ENCODE measurements around the gene RAB10. TPM values are rescaled to one million over a fixed set of nuclear protein-coding genes. Genes with fewer than 3 reads are reported as not detected.
A peak's percentile ranks its signal among the peaks of the same experiment; 100 is the strongest.

Gene RAB10
- total RNA-seq, 1 experiment from 2014 or later = 167 TPM

- Histone ChIP-seq H3K79me2 (ENCODE audit: insufficient read depth, low read length) (peaks cover 99% of the 10 kb centered on the region), H3K9me2 (ENCODE audit: insufficient read depth) (no peaks in the 10 kb centered on the region), H3K9me3 (ENCODE audit: control insufficient read depth in 1 of 2, insufficient read depth in 1 of 2, low read depth in 1 of 2, low read length in 2 of 2) (no peaks in the 10 kb centered on the region), H3K4me2 (ENCODE audit: low read length) (no peak overlapping the region), H3K9ac (ENCODE audit: low read length) (no peak overlapping the region), H4K20me1 (ENCODE audit: insufficient read depth) (peaks cover 18% of the 10 kb centered on the region; the same call in 1 of the 2 replicates), H2AFZ (ENCODE audit: low read depth, low read length, poor library complexity, severe bottlenecking) (no peak overlapping the region), H3K4me3 (replicated peaks in 1 of 2; ENCODE audit: low read depth in 1 of 2, low read length in 2 of 2) (no peak overlapping the region), H3K27ac (ENCODE audit: low read depth, low read length) (no peak overlapping the region), H3K4me1 (ENCODE audit: control insufficient read depth in 1 of 2, insufficient read depth in 2 of 2, low read length in 2 of 2) (peaks cover 3 to 8% of the 10 kb centered on the region in 2 experiments; a peak in 1 of 4 replicates), H3K36me3 (ENCODE audit: control insufficient read depth in 1 of 2, insufficient read depth in 2 of 2, low read length in 2 of 2) (peaks cover 0 to 4% of the 10 kb centered on the region in 2 experiments; a peak in 1 of 4 replicates), H3K27me3 (ENCODE audit: insufficient read depth, low read length) (no peaks in the 10 kb centered on the region)
- ATAC-seq (no peak), DNase-seq (ENCODE audit: low read depth, low spot score) (no peak)
- POLR2A ChIA-PET = no interaction called here
- TF ChIP-seq ZFX (IDR thresholded peaks at IDR 0.05) = no peak
- intact Hi-C loops (cut with micrococcal nuclease) = no loop called here
- BruUV-seq (replicated peaks) = no TSS peak
- CTCF ChIA-PET = no interaction called here
- RAD21 ChIA-PET (ENCODE audit: low non-redundant PET in 1 of 2, low total read pairs in 2 of 2, uncharacterized antibody in 2 of 2, unreplicated experiment in 2 of 2) = no interaction called here
Measured at GRCh38 chr2:26043109-26043508, 9.2 kb downstream of the RAB10 start.

DNA sequence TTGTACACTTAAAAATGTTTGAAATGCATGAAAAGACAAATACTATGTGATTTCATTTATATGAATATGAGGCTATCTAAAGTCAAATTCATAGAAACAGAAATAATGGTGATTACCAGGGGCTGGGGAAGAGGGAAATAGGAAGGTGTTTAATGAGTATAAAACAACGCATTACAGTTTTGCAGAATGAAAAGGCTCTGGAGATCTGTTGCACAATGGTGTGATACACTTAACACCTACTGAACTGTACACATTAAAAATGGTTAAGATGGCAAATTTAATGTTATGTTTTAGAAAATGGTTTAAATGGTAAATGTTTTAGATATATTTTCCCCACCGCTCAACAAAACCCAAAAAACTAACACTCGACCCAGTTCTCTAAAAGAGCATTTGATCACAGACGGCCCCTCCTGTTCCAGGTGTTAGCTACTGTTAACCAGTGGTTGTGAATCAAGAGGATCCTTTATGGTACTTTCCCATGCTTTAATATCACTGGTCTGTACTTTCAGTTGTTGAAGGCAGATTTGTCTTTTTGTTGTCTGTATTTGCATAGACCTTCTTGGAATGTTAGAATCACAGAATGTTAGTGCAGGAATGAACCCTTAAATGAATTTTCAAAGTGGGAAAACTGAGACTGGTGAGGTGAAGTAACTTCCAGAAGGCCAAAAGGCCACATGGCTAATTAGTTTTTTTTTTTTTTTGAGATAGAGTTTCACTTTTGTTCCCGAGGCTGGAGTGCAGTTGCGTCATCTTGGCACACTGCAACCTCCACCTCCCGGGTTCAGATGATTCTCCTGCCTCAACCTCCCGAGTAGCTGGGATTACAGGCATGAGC is 10.2 kb downstream of the RAB10 start:
- intact Hi-C loops (cut with micrococcal nuclease) = no loop called here
- POLR2A ChIA-PET = interaction anchor here (0.5 kb wide), 1 partner anchor 46 kb away, joined by 3 read pairs; no protein-coding TSS in a partner anchor
- Histone ChIP-seq H3K4me3 (replicated peaks in 1 of 2; ENCODE audit: low read depth in 1 of 2, low read length in 2 of 2) (no peak overlapping the region), H3K4me2 (ENCODE audit: low read length) (no peak overlapping the region), H3K36me3 (ENCODE audit: control insufficient read depth in 1 of 2, insufficient read depth in 2 of 2, low read length in 2 of 2) (peaks cover 0 to 4% of the 10 kb centered on the region in 2 experiments; a peak in 2 of 4 replicates), H2AFZ (ENCODE audit: low read depth, low read length, poor library complexity, severe bottlenecking) (no peak overlapping the region), H3K27ac (ENCODE audit: low read depth, low read length) (0 out of 2 replicates have a peak overlapping the region, but pooled peaks have one; percentile 5), H3K9ac (ENCODE audit: low read length) (no peak overlapping the region), H3K9me2 (ENCODE audit: insufficient read depth) (no peaks in the 10 kb centered on the region), H3K4me1 (ENCODE audit: control insufficient read depth in 1 of 2, insufficient read depth in 2 of 2, low read length in 2 of 2) (peaks cover 3 to 8% of the 10 kb centered on the region in 2 experiments; a peak in 1 of 4 replicates), H3K9me3 (ENCODE audit: control insufficient read depth in 1 of 2, insufficient read depth in 1 of 2, low read depth in 1 of 2, low read length in 2 of 2) (no peaks in the 10 kb centered on the region), H4K20me1 (ENCODE audit: insufficient read depth) (peaks cover 19% of the 10 kb centered on the region), H3K79me2 (ENCODE audit: insufficient read depth, low read length) (peaks cover 99% of the 10 kb centered on the region), H3K27me3 (ENCODE audit: insufficient read depth, low read length) (no peaks in the 10 kb centered on the region)
- RAD21 ChIA-PET (ENCODE audit: low non-redundant PET in 1 of 2, low total read pairs in 2 of 2, uncharacterized antibody in 2 of 2, unreplicated experiment in 2 of 2) = no interaction called here
- ATAC-seq (no peak), DNase-seq (ENCODE audit: low read depth, low spot score) (no peak)
- CTCF ChIA-PET = no interaction called here
- TSS peak; percentile 1 for BruUV-seq (replicated peaks)
- no peak for TF ChIP-seq EZH2phosphoT487 (IDR thresholded peaks at IDR 0.05; ENCODE audit: borderline replicate concordance)
- TF ChIP-seq CEBPB (IDR thresholded peaks at IDR 0.05; ENCODE audit: low read depth) = 0 out of 2 replicates have a peak, but pooled peaks have one; percentile 30
- TF ChIP-seq CTCF (IDR thresholded peaks at IDR 0.05 in 2 of 3, conservative IDR thresholded peaks at IDR 0.05 in 1 of 3; ENCODE audit: borderline replicate concordance in 1 of 3, insufficient read depth in 1 of 3, low read depth in 2 of 3, low read length in 2 of 3) = no peak

All from HCT116 (cell line).